Fibroblast of pulmonary artery (primary cell): ENCODE results near the gene SORD.

Source experiments
- DNase-seq: peaks from one replicate; pipeline ENCODE4 v3.0.0-alpha.2; 2010; ENCODE audit warnings: low read depth
- H3K4me3 ChIP-seq: replicated peaks from 2 replicates; pipeline ENCODE4 v1.5.1; 2011; ENCODE audit warnings: low read depth, mild to moderate bottlenecking, control low read depth, low read length, moderate library complexity
- TF ChIP-seq, protein P1 (sequence below): IDR thresholded peaks from 2 replicates; pipeline ENCODE4 v1.5.1; 2011; ENCODE audit warnings: mild to moderate bottlenecking, control low read depth, low read length, inconsistent platforms; ENCODE audit errors: missing control alignments

The SORD gene

DNA sequence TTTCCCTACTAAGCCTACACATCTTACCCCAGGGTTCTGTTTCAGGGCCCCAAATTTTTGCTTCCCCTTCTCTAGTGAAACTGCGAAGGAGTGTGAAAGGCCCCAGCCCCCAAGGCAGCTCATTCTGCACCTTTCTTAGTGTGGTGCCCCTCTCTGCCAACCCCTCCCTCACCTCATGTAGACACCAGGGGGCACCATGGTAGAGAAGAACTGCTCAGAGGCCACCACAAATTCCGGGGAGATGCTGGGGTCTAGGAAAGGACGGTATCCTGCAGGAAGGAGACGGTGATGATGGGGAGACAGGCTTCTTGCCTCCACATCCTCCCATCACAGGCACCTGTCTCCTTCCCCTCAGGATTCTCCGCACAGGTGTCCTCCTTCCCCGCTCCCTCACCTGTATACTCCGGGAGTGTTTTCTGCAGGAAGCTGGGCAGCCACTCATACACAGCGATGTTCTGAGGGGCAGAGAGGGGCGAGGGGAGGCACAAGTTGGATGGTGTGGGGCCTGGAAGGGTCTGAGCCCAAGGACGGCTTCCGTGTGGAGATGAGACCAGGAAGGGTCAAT is 87.3 kb downstream of the SORD start:
- DNase-seq: no peak
- H3K4me3 ChIP-seq: no peak overlapping the region
- TF ChIP-seq, protein P1, sequence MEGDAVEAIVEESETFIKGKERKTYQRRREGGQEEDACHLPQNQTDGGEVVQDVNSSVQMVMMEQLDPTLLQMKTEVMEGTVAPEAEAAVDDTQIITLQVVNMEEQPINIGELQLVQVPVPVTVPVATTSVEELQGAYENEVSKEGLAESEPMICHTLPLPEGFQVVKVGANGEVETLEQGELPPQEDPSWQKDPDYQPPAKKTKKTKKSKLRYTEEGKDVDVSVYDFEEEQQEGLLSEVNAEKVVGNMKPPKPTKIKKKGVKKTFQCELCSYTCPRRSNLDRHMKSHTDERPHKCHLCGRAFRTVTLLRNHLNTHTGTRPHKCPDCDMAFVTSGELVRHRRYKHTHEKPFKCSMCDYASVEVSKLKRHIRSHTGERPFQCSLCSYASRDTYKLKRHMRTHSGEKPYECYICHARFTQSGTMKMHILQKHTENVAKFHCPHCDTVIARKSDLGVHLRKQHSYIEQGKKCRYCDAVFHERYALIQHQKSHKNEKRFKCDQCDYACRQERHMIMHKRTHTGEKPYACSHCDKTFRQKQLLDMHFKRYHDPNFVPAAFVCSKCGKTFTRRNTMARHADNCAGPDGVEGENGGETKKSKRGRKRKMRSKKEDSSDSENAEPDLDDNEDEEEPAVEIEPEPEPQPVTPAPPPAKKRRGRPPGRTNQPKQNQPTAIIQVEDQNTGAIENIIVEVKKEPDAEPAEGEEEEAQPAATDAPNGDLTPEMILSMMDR: no peak

DNA sequence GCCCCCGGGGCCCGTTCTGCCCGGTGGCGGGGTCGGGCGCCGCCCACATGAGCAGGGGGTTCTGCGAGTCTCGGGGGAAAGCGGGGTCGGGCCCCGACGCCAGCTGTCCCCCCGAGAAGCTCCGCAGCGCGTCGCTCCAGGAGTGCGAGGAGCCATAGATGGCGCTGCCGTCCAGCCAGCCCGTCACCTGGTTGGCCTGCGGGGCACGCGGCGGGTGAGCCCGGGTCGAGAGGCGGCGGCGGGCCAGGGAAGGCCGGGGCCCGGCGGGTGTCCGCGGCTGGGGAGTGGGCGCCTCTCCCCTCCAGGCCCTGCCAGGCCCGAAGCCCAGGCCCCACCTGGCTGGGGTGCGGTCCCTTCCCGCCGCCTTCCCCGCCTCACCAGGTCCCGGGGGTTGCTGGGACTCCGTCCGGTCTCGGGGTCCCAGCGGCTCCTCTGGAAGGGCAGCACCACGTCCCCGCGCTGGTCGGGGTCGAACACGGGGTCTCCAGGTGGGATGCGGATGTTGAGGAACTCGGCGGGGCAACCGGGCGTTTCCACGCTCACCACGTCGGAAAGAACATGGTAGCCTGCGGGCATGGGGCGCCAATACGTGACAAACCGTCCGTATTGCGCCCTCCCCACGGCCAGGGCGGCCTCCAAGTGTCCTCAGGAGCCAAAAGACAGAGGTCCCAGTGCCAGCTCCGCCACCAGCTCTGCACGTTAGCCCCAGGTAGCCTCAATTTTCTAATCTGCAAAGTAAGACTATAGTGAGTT is 88.6 kb downstream of the SORD start:
- H3K4me3 ChIP-seq: no peak overlapping the region
- DNase-seq: no peak
- TF ChIP-seq, protein P1: no peak

DNA sequence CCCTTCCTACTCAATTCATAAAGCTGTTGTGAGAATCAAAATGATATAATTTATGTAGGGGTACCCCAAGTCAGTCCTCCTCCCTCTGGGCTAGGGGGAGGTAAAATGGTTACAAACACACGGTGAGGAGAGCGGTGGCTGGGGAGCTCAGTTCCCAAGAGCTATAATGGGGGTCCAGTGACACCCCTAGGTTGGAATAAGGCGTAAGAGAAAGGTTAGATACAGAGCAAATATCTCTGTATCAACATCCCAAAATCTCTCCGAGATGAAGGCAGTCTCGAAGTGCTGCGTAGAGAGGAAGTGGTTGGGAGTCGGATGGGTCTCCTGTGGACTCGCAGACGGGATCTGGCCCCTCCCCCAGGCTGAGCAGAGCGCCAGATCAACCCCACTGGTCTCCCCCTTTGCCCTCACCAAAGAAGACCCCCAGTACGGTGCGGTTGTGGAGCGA is 89.2 kb downstream of the SORD start:
- H3K4me3 ChIP-seq: no peak overlapping the region
- DNase-seq: no peak
- TF ChIP-seq, protein P1: no peak

DNA sequence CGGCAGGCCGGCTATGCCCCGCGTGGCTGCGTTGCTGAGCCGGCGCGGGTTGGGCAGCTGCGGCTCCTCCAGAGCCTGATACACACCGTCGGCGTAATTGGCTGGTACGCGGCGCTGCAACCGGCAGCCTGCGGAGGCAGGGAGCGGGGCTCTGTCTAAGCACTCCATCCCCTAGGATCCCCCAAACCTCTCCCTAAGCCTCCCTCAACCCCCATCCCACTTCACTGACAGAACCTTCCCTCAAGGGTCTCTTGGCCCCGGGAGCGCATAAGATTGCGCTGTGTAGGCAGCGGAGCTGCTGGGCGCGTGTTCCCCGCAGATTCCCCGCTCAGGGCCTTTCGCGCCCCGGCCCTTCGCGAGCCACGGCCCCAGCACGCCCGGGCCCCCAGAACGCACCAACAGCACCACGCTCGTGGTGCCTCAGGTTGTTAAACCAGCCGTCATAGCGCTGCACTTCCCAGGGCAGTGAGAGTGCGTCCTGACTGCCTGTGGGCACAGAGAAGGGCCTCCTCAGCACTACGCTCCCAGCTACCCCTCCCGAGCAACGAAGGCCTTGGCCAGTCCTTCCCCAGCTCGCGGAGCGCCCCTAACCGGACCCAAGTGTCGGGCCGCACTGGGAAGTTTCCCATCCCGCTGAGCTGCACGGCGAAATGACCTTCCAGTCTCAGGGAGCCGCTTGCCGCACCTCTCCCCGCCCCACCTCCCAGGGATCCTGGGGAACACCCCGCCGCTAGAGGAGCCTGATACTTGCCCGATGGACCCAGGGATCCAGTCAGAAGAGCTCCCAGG is 89.8 kb downstream of the SORD start:
- TF ChIP-seq, protein P1: no peak
- no peak overlapping the region for H3K4me3 ChIP-seq
- no peak for DNase-seq

DNA sequence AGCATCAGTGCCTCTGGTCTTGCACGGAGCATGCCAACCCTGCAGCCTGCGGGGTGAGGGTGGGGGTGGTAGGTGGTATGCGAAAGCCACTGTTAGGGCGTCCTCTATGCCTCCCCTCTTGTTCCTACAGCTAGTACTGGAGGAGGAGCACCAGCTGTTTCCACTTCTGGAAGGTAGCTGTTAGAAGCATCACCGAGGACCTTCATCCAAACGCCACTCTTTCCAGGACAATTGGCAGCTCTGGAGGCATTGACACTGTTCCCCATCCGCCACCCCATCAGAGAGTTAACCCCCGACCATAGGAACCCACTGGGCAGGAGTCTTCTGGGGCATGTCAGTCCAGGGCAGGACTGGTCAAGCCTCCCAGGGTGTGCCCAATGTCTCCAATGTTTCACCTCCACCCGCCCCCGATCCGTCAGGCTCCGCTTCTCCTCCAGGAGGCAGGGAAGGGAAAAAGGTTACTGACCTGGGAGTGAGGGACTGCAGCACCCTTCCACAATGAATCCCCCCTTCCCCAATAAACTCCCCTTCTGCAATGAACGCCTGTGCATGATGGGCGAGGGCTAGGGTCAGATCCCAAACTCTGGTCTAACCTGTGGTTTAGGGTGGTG is 90.5 kb downstream of the SORD start:
- DNase-seq: no peak
- H3K4me3 ChIP-seq: no peak overlapping the region
- TF ChIP-seq, protein P1: no peak

DNA sequence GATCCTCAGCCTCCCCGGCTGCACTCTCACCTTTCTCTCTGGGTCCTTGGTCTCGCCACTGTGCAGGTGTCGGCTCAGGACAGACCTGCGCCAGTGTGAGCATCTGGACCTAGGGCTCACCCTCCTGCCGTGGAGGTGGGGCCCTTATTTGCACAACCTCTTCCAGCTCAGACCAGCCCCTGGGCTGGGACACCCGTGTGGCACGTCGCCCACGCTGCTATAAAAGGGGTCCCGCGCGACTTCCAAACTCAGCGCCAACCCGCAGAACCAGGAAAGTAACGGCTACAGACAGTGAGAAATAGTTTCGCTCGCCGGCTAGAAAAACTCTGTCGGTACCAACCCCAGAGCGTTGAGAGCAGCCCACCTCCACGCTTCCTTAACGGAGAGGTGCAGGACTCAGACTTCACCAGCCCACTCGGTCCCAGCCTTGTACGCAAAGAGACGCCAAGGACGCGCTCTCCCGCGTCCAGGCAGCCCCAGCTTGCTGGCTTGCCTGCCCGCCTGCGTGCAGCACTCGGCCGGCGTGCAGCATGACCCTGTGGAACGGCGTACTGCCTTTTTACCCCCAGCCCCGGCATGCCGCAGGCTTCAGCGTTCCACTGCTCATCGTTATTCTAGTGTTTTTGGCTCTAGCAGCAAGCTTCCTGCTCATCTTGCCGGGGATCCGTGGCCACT is 91.2 kb downstream of the SORD start, which contains the start of the genes DUOX2 and DUOXA2:
TSS of gene DUOX2 (minus strand) at position 97 of the 675 bp plus-strand sequence. CDS start 761 bp downstream, outside the sequence.
TSS of gene DUOXA2 (plus strand) at position 251 of the 675 bp plus-strand sequence. CDS start at position 531, 280 bp downstream.
- H3K4me3 ChIP-seq: no peak within 1 kb of the TSS
- TF ChIP-seq, protein P1: no peak
- no peak for DNase-seq
